Activated B cell treated with CpG ODN at 0.5 μM for 24 hours (primary cell): ENCODE results near the gene WDR35. TPM values are rescaled to one million over a fixed set of nuclear protein-coding genes. Genes with fewer than 3 reads are reported as not detected.

Source experiments
- ATAC-seq: fragments of 200-7000 bp; cut with Tn5 transposase; one replicate; pipeline ENCODE4 v1.10.0; 2021; ENCODE audit warnings: low read depth, mild to moderate bottlenecking, moderate library complexity
- CTCF ChIA-PET: fragments of 350-600 bp; sonication (Branson Sonifier 250); formaldehyde crosslinking; loops from one replicate; lab custom pipeline; 2021; ENCODE audit warnings: antibody characterized with exemption; lab: Charles Lee
- POLR2A ChIA-PET: fragments of 350-600 bp; sonication (Branson Sonifier 250); formaldehyde crosslinking; loops from one replicate; lab custom pipeline; 2021; ENCODE audit warnings: antibody characterized with exemption; lab: Charles Lee
- DNase-seq: peaks from one replicate; pipeline ENCODE4 v3.0.0; 2022
- H3K27ac Mint-ChIP-seq: one replicate; pipeline ENCODE4 v1.8.0; 2020; ENCODE audit warnings: mixed read lengths
- H3K27me3 Mint-ChIP-seq: one replicate; pipeline ENCODE4 v1.8.0; 2021; ENCODE audit warnings: mixed read lengths
- H3K36me3 Mint-ChIP-seq: one replicate; pipeline ENCODE4 v1.8.0; 2021; ENCODE audit warnings: low read depth, mixed read lengths
- H3K4me1 Mint-ChIP-seq: one replicate; pipeline ENCODE4 v1.8.0; 2021; ENCODE audit warnings: mixed read lengths
- H3K4me3 Mint-ChIP-seq: one replicate; pipeline ENCODE4 v1.8.0; 2020; ENCODE audit warnings: mild to moderate bottlenecking, mixed read lengths
- H3K9me3 Mint-ChIP-seq: one replicate; pipeline ENCODE4 v1.8.0; 2020; ENCODE audit warnings: mixed read lengths
- CTCF ChIP-seq: fragments of 200-600 bp; IDR thresholded peaks from one replicate; pipeline ENCODE4 v1.8.0; 2022; ENCODE audit warnings: antibody characterized with exemption, mild to moderate bottlenecking
- intact Hi-C: fragments of 100-400 bp; cut with micrococcal nuclease; formaldehyde crosslinking; loops from one replicate; pipeline ENCODE4 v1.15.1; 2024
- total RNA-seq: library from RNA; stranded (reverse); gene quantifications from 2 replicates; pipeline ENCODE4 v1.2.3, GENCODE V29; 2022

WDR35 gene
- total RNA-seq, 1 donor from 2014 or later: 8.2 TPM

GRCh38 chr2:19861813-19862212 is 128.1 kb downstream of the WDR35 start:
- no peaks in the 10 kb centered on the region for H3K36me3 Mint-ChIP-seq
- no peak overlapping the region for H3K27ac Mint-ChIP-seq
- ChIA-PET CTCF (interaction anchor here (1.0 to 4.8 kb wide), 2 partner anchors 1118 to 1341 kb away, joined by 3 to 41 read pairs; no protein-coding TSS in a partner anchor), POLR2A (no interaction called here)
- intact Hi-C loops: loop anchor here (5.0 kb wide), 1 partner anchor 500 kb away; no protein-coding TSS in a partner anchor
- H3K9me3 Mint-ChIP-seq: no peaks in the 10 kb centered on the region
- peaks cover 21% of the 10 kb centered on the region for H3K27me3 Mint-ChIP-seq
- H3K4me3 Mint-ChIP-seq: no peak overlapping the region
- TF ChIP-seq CTCF: no peak
- DNase-seq (no peak), ATAC-seq (no peak)
- H3K4me1 Mint-ChIP-seq: no peaks in the 10 kb centered on the region

Other genes starting within 250 kb of the WDR35 start
- 18.4 and 22.8 TPM in 2 replicates for gene TTC32, start 88.1 kb downstream of the WDR35 start, total RNA-seq
- gene MATN3, start 22.6 kb upstream of the WDR35 start, total RNA-seq: not detected in 2 replicates
- gene LAPTM4A, start 61.5 kb upstream of the WDR35 start, total RNA-seq: 47.2 and 48.8 TPM in 2 replicates
- gene SDC1, start 235.0 kb upstream of the WDR35 start, total RNA-seq: not detected in 2 replicates